GM12878 (cell line): ENCODE data around the gene PIP4K2A. TPM values are rescaled to one million over a fixed set of nuclear protein-coding genes. Genes with fewer than 3 reads are reported as not detected.

Source experiments
- BACH1 ChIP-seq: fragments of 450-650 bp; IDR thresholded peaks from 2 replicates; pipeline ENCODE4 v1.6.1; 2017; ENCODE audit warnings: mild to moderate bottlenecking, borderline replicate concordance
- BHLHE40 ChIP-seq, 2 experiments: fragments of 450-650 bp in 1 of 2; IDR thresholded peaks; 2 replicates each; pipeline ENCODE4 v1.6.1; 2011 to 2017; ENCODE audit warnings: low read depth in 2 of 2, borderline replicate concordance in 1 of 2, improper control_type of control experiment in 1 of 2, low read length in 1 of 2, mild to moderate bottlenecking in 1 of 2
- EZH2 ChIP-seq: IDR thresholded peaks from 2 replicates; pipeline ENCODE4 v1.6.1; 2012; ENCODE audit warnings: low read depth, mild to moderate bottlenecking, control low read depth, inconsistent platforms, low read length, borderline replicate concordance; ENCODE audit not compliant: control insufficient read depth
- GABPA ChIP-seq: IDR thresholded peaks from 2 replicates; pipeline ENCODE4 v1.6.1; 2014; ENCODE audit warnings: antibody characterized with exemption, low read depth, mild to moderate bottlenecking, inconsistent platforms
- HCFC1 ChIP-seq: fragments of 150-350 bp; IDR thresholded peaks from 2 replicates; pipeline ENCODE4 v1.6.1; 2014; ENCODE audit warnings: low read length
- IKZF1 ChIP-seq: fragments of 450-650 bp; conservative IDR thresholded peaks from 2 replicates; pipeline ENCODE4 v1.6.1; 2017; ENCODE audit warnings: antibody characterized with exemption, mild to moderate bottlenecking
- LARP7 ChIP-seq: fragments of 450-650 bp; IDR thresholded peaks from 2 replicates; pipeline ENCODE4 v1.6.1; 2017; ENCODE audit warnings: mild to moderate bottlenecking
- MYC ChIP-seq: IDR thresholded peaks from 2 replicates; pipeline ENCODE4 v1.6.1; 2011; ENCODE audit warnings: mild to moderate bottlenecking, low read length, moderate library complexity, inconsistent platforms; ENCODE audit not compliant: insufficient read depth, insufficient replicate concordance, insufficient read length, severe bottlenecking
- NR2C1 ChIP-seq: fragments of 450-650 bp; IDR thresholded peaks from 2 replicates; pipeline ENCODE4 v1.6.1; 2017; ENCODE audit warnings: antibody characterized with exemption, mild to moderate bottlenecking, moderate library complexity
- NR2C2 ChIP-seq: IDR thresholded peaks from 2 replicates; pipeline ENCODE4 v1.6.1; 2011; ENCODE audit warnings: borderline replicate concordance, low read depth; ENCODE audit not compliant: control insufficient read depth, insufficient read length
- NR2F1 ChIP-seq: fragments of 450-650 bp; conservative IDR thresholded peaks from 2 replicates; pipeline ENCODE4 v1.6.1; 2017; ENCODE audit warnings: mild to moderate bottlenecking
- NRF1 ChIP-seq: conservative IDR thresholded peaks from 2 replicates; pipeline ENCODE4 v1.6.1; 2011; ENCODE audit warnings: mild to moderate bottlenecking, low read depth, low read length, improper control_type of control experiment
- PKNOX1 ChIP-seq: fragments of 450-650 bp; IDR thresholded peaks from 2 replicates; pipeline ENCODE4 v1.6.1; 2016; ENCODE audit warnings: mild to moderate bottlenecking
- RELA ChIP-seq: fragments of 450-650 bp; IDR thresholded peaks from 2 replicates; pipeline ENCODE4 v1.8.0; 2014; ENCODE audit warnings: borderline replicate concordance; ENCODE audit not compliant: partially characterized antibody
- RELB ChIP-seq: fragments of 450-650 bp; IDR thresholded peaks from 2 replicates; pipeline ENCODE4 v1.6.1; 2017; ENCODE audit warnings: low read depth, mild to moderate bottlenecking, moderate library complexity
- SKIL ChIP-seq: fragments of 450-650 bp; IDR thresholded peaks from 2 replicates; pipeline ENCODE4 v1.6.1; 2017; ENCODE audit warnings: mild to moderate bottlenecking, low read depth, inconsistent platforms; ENCODE audit not compliant: poor library complexity, severe bottlenecking
- SMAD5 ChIP-seq: IDR thresholded peaks from 2 replicates; pipeline ENCODE4 v1.6.1; 2016; ENCODE audit warnings: antibody characterized with exemption, low read depth
- TCF12 ChIP-seq: IDR thresholded peaks from 2 replicates; pipeline ENCODE4 v1.6.1; 2011; ENCODE audit warnings: low read depth, mild to moderate bottlenecking, low read length
- polyA plus RNA-seq, 11 experiments: library from polyadenylated mRNA; depleted of rRNA in 4 of 11; unstranded in 6 of 11; stranded (reverse) in 5 of 11; fragments of >200 nt; fragmentation: Nextera tagmentation in 4 of 11; fragmentation: Illumina TruSeq in 1 of 11; extraction: Ambion mirVana in 4 of 11; extraction: Trizol in 1 of 11; gene quantifications; 1 replicate in 1 of 11; 2 replicates in 10 of 11; pipeline versions ENCODE4 v1.2.1 to v1.2.3, GENCODE V29; 2011 to 2016; ENCODE audit warnings: inconsistent platforms in 2 of 11, missing spikeins in 2 of 11, low read depth in 1 of 11
- total RNA-seq, 4 experiments: library from RNA; depleted of rRNA in 3 of 4; stranded (reverse); fragments of >200 nt in 3 of 4; fragmentation: Illumina TruSeq in 1 of 4; extraction: Trizol in 1 of 4; gene quantifications; 2 replicates each; pipeline versions ENCODE4 v1.2.1 to v1.2.3, GENCODE V29; 2013 to 2021
- TF ChIP-seq, protein P1 (sequence below): IDR thresholded peaks from 2 replicates; pipeline ENCODE4 v1.6.1; 2011; ENCODE audit warnings: low read depth, low read length, improper control_type of control experiment, borderline replicate concordance
- TF ChIP-seq, protein P2 (sequence below): fragments of 450-650 bp; IDR thresholded peaks from 2 replicates; pipeline ENCODE4 v1.6.1; 2018; ENCODE audit warnings: borderline replicate concordance, mild to moderate bottlenecking; ENCODE audit not compliant: partially characterized antibody
- TF ChIP-seq, protein P3 (sequence below): IDR thresholded peaks from 2 replicates; pipeline ENCODE4 v1.6.1; 2011; ENCODE audit warnings: mild to moderate bottlenecking, low read depth, low read length, moderate library complexity; ENCODE audit not compliant: insufficient replicate concordance

Gene PIP4K2A
- total and polyA plus RNA-seq, 10 of the 15 experiments (the other 5 are each of a cell fraction or from before 2014, with no cell fraction given) = 54.3 to 139 (median 84.4) TPM

- TF ChIP-seq, protein P1, sequence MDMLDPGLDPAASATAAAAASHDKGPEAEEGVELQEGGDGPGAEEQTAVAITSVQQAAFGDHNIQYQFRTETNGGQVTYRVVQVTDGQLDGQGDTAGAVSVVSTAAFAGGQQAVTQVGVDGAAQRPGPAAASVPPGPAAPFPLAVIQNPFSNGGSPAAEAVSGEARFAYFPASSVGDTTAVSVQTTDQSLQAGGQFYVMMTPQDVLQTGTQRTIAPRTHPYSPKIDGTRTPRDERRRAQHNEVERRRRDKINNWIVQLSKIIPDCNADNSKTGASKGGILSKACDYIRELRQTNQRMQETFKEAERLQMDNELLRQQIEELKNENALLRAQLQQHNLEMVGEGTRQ = no peak
- TF ChIP-seq, protein P2, sequence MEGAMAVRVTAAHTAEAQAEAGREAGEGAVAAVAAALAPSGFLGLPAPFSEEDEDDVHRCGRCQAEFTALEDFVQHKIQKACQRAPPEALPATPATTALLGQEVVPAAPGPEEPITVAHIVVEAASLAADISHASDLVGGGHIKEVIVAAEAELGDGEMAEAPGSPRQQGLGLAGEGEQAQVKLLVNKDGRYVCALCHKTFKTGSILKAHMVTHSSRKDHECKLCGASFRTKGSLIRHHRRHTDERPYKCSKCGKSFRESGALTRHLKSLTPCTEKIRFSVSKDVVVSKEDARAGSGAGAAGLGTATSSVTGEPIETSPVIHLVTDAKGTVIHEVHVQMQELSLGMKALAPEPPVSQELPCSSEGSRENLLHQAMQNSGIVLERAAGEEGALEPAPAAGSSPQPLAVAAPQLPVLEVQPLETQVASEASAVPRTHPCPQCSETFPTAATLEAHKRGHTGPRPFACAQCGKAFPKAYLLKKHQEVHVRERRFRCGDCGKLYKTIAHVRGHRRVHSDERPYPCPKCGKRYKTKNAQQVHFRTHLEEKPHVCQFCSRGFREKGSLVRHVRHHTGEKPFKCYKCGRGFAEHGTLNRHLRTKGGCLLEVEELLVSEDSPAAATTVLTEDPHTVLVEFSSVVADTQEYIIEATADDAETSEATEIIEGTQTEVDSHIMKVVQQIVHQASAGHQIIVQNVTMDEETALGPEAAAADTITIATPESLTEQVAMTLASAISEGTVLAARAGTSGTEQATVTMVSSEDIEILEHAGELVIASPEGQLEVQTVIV = no peak
- TF ChIP-seq LARP7 = no peak
- 0 out of 2 replicates have a peak, but pooled peaks have one; percentile 12 for TF ChIP-seq NR2F1
- TF ChIP-seq NR2C1 = no peak
- 0 out of 2 replicates have a peak, but pooled peaks have one; percentile 19 for TF ChIP-seq BACH1
- TF ChIP-seq TCF12 = no peak
- TF ChIP-seq PKNOX1 = no peak
- no peak for TF ChIP-seq HCFC1
- 0 out of 2 replicates have a peak, but pooled peaks have one; percentile 36 for TF ChIP-seq IKZF1
- TF ChIP-seq RELB = no peak
- TF ChIP-seq NRF1 = no peak
- no peak for TF ChIP-seq SMAD5
- TF ChIP-seq GABPA = no peak
- TF ChIP-seq, protein P3, sequence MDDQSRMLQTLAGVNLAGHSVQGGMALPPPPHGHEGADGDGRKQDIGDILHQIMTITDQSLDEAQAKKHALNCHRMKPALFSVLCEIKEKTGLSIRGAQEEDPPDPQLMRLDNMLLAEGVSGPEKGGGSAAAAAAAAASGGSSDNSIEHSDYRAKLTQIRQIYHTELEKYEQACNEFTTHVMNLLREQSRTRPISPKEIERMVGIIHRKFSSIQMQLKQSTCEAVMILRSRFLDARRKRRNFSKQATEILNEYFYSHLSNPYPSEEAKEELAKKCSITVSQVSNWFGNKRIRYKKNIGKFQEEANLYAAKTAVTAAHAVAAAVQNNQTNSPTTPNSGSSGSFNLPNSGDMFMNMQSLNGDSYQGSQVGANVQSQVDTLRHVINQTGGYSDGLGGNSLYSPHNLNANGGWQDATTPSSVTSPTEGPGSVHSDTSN = no peak
- no peak for TF ChIP-seq EZH2
- TF ChIP-seq SKIL = no peak
- no peak for TF ChIP-seq NR2C2
- TF ChIP-seq RELA = no peak
- TF ChIP-seq MYC = no peak
- peak; percentile 37 to 67; a peak in 2 of 4 replicates for TF ChIP-seq BHLHE40 (IDR thresholded peaks at IDR 0.05; ENCODE audit: borderline replicate concordance in 1 of 2, low read depth in 2 of 2, low read length in 1 of 2)
These were observed 65.0 kb downstream of the PIP4K2A start (continued) for GRCh38 chr10:22649390-22649841.
